Fibroblast of peridontal ligament (primary cell): Measurements from ENCODE around the gene DCTN2.
A peak's percentile ranks its signal among the peaks of the same experiment; 100 is the strongest.
"Not testable (repeated sequence)": the region's sequence is repeated elsewhere in the genome, so short reads cannot be mapped to it uniquely, and the experiment has no call there.

ENCODE experiments used
- DNase-seq: peaks from one replicate; pipeline ENCODE4 v3.0.0-alpha.2; 2010; ENCODE audit errors: extremely low read depth

The DCTN2 gene

DNA sequence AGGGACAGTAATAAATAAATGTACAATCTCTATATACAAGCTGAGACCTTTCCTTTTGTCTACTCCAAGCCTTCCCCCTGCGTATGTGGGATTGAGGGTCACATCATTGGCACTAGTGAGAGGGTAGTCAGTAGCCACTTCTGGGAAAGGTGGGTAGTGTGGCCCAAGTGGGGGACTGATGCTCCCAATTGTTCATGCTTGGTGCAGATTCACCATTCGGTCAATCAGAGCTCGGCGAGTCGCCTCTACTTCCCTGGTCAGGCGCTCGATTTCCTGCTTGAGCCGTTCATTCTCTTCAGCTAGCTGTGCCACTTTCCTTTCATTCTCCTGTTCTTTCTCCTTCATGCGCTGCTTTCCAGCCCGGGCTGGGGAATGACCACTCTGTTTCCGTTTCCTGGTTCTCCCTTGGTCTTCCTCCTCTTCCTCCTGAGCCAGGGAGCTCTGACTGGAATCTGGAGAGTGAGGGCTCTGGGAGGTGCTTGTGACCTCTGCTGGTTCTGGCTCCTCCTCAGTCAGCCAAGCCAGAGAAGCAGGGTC, 30.3 kb downstream of the DCTN2 start:
- DNase-seq: no peak

DNA sequence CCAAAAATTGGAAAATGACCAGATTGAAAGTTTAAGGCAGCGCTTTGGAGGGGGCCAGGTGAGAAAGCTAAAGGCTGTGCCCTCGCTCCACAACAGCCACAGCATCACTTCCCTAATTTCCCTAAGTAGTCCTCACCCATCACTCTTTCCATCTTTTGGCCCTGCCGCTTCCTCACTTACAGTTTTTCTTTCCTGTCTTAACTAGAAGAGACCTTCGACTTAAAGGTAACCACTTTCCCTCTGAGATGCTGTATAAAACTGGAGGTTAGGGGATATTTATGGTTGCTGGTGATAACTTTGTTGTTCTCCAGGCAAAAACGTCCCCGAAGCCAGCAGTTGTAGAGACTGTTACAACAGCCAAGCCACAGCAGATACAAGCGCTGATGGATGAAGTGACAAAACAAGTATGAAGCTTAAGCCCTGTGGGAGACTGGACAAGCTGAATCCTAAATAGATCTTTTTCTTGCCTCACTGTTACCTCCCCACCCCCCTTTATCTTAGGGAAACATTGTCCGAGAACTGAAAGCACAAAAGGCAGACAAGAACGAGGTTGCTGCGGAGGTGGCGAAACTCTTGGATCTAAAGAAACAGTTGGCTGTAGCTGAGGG, 31.0 kb downstream of the DCTN2 start:
- peak; percentile 25 for DNase-seq

DNA sequence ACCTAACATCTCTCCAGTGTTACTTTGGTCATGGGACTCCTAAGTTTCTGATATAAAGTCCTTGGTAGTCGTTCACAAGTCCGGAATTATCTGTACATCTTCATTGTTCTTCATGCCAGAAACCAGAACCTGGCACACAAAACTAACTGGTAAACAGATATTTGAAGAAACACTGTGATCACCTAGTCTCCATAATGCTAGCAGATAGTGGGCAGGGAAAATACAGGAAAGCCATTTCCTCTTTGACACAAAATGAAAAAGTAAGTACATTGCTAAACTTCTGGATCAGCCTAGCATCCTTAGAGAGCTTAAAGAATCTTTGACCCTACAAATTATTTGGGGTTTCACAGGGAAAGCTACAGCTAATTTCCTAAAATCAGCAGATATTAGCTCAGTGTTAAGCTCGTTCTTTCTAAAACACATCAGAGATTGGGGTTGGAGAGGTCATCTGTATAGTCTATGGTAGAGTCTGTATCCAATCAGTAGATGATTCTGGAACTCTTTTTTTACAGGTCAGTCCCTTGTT, 31.5 kb downstream of the DCTN2 start:
- peak; percentile 25 for DNase-seq

DNA sequence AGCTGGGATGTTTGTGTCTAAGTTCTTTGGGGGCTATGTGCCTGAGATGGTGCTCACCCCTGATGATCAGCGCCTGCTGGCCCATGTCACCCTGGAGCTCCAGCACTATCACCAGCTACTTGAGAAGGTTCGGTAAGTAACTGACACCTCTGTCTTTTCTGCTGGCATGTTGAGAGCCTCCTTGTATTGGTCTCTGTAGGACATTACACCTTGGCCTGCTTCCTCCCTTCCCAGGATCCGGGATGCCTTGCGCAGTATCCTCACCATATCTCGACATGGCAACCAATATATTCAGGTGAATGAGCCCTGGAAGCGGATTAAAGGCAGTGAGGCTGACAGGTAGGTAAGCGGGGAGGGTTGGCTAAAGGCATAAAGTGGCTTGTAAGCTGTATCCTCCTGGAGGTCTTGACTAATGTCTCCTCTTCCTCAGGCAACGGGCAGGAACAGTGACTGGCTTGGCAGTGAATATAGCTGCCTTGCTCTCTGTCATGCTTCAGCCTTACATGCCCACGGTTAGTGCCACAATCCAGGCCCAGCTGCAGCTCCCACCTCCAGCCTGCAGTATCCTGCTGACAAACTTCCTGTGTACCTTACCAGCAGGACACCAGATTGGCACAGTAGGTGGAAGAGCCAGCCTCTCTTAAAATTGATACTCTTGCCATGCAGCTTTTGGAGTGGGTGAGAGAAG, 32.1 kb downstream of the DCTN2 start:
- peak; percentile 23 for DNase-seq

DNA sequence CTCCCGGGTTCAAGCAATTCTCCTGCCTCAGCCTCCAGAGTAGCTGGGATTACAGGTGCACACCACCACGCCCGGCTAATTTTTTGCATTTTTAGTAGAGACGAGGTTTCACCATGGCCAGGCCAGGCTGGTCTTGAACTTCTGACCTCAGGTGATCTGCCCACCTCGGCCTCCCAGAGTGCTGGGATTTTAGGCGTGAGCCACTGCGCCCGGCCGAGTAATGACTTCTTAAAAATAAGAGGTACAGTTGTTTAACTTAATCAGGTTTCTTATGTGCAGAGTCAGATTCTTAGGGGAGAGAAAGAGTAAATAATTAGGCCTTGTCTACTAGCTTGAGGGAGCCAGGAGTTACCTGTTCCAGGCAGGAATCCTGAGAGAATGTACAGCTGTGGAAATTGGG, 32.7 kb downstream of the DCTN2 start:
- not testable (repeated sequence) for DNase-seq

DNA sequence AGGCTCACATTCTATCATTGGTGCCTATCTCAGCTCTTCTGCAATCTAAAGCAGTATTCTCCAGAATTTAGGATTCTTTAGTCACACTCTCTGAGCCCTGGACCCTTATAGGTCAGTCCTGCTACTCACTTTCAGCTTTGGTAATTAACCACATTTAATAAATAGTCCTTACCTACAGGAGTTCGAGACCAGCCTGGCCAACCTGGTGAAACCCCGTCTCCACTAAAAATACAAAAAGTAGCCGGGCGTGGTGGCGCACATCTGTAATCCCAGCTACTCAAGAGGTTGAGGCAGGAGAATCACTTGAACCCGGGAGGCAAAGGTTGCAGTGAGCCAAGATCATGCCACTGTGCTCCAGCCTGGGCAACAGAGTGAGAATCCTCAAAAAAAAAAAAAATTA, 33.3 kb downstream of the DCTN2 start:
- DNase-seq: not testable (repeated sequence)

DNA sequence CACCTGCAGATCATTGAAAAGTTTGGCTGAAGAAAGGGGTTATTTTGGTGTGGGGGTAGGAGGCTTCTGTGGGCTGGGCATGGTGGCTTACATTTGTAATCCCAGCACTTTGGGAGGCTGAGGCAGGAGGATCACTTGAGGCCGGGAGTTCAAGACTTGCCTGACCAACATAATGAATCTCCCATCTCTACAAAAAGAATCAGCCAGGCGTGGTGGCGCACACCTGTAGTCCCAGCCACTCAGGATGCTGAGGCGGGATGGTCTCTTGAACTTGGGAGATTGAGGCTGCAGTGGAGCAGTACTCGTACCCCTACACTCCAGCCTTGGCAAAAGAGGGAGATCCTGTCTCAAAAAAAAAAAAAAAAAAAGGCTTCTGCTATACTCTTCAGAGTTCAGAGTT, 33.7 kb downstream of the DCTN2 start:
- DNase-seq: no peak

DNA sequence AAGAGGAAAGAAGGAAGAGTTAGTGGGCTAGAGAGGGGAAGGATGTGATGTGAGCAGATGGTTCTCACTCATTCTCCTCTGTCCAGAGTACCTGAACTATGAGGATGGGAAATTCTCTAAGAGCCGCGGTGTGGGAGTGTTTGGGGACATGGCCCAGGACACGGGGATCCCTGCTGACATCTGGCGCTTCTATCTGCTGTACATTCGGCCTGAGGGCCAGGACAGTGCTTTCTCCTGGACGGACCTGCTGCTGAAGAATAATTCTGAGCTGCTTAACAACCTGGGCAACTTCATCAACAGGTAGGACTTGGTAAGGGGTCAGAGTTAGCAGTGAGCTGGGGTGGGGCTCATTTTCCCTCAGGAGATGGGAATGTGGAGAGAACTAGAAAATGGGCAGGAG, 34.3 kb downstream of the DCTN2 start:
- DNase-seq: no peak

DNA sequence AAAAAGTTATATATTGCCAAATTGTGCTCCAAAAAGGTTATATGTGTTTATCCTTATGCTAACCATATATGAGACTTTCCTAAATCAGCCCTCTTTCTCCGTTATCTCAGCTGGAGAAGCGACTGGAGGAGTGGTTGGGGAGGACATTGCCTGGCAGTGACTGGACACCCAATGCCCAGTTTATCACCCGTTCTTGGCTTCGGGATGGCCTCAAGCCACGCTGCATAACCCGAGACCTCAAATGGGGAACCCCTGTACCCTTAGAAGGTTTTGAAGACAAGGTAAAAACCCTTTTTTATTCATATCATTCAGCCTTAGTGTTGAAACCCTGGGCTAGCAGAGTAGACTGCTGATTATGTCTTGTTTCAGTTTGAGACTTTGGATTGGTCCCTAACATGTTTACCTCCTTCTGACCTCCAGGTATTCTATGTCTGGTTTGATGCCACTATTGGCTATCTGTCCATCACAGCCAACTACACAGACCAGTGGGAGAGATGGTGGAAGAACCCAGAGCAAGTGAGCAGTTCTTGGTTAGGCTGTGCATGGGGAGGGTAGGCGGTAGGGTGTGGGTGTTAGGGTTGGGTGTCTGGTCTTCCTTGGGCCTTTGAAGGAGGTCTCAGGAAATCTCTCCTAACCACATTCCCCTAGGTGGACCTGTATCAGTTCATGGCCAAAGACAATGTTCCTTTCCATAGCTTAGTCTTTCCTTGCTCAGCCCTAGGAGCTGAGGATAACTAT, 35.2 kb downstream of the DCTN2 start:
- DNase-seq: no peak

DNA sequence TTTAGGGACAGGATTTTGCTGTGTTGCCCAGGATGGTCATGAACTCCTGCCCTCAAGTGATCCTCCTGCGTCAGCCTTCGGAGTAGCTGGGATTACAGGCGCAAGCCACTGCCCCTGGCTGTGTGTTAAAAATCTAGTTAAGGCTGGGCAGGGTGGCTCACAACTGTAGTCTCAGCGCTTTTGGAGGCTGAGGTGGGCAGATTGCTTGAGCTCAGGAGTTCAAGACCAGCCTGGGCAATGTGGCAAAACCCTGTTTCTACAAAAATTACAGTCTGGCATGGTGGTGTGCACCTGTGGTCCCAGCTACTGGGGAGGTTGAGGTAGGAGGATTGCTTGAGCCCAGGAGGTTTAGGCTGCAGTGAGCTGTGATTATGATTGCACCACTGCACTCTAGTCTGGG, 35.8 kb downstream of the DCTN2 start:
- no peak for DNase-seq

DNA sequence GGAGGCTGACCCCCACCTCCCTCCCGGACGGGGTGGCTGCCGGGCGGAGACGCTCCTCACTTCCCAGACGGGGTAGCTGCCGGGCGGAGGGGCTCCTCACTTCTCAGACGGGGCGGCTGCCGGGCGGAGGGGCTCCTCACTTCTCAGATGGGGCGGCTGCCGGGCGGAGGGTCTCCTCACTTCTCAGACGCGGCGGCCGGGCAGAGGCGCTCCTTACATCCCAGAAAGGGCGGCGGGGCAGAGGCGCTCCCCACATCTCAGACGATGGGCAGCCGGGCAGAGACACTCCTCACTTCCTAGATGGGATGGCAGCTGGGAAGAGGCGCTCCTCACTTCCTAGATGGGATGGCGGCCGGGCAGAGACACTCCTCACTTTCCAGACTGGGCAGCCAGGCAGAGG, 39.2 kb downstream of the DCTN2 start:
- DNase-seq: not testable (repeated sequence)

DNA sequence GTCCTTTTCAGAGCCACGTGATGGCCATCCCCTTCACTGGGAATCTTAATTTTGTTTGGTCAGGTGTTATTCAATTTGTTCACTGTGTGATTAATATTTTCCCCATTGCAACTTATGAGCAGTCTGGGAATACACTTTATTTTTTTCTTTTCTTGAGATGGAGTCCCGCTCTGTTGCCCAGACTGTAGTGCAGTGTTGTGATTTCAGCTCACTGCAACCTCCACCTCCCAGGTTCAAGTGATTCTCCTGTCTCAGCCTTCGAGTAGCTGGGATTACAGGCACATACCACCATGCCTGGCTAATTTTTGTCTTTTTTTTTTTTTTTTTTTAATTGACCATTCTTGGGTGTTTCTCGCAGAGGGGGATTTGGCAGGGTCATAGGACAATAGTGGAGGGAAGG, 40.5 kb downstream of the DCTN2 start:
- not testable (repeated sequence) for DNase-seq

DNA sequence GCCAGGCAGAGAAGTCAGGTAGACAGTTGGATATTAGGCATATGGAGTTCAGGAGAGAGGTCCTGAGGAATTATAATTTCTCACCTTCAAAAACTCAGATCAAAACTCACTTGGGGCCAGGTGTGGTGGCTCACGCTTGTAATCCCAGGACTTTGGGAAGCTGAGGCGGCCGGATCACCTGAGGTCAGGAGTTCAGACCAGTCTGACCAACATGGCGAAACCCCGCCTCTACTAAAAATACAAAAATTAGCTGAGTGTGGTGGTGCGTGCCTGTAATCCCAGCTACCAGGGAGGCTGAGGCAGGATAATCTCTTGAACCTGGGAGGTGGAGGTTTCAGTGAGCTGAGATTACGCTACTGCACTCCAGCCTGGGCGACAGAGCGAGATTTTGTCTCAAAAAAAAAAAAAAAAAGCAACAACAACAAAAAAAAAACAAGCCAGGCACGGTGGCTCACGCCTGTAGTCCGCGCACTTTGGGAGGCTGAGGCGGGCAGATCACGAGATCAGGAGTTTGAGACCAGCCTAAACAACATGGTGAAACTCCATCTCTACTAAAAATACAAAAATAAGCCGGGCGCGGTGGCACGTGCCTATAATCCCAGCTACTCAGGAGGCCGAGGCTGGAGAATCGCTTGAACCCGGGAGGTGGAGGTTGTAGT, 44.6 kb downstream of the DCTN2 start:
- DNase-seq: not testable (repeated sequence)

DNA sequence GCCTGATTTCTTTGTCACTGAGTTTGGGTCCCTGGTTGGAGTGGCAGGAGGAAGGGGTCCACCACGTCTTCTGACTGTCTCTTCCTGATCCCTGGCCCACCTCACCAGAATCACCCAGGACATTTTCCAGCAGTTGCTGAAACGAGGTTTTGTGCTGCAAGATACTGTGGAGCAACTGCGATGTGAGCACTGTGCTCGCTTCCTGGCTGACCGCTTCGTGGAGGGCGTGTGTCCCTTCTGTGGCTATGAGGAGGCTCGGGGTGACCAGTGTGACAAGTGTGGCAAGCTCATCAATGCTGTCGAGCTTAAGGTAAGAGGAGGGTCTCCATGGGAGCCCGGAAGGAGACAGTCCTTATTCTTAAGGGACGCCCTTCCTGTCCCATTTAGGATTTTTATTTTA, 46.8 kb downstream of the DCTN2 start:
- DNase-seq: no peak

DNA sequence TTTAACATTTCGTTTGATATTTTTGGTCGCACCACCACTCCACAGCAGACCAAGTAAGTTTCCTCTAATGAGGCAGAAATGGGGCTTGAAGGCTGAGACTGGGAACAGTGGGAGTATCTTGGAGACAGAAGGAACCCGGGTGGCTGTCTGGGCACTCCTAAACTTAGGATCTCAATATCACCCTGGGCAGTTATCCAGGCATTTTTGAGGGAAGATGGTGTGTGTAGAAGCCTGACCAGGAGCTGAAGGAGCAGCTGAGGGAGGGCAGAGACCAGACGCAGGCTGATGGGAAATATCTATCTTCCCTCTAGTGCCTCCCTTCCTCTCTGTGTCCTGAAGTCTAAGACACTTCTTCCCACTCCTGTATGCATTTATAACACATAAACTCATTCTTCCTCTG, 48.4 kb downstream of the DCTN2 start:
- no peak for DNase-seq

DNA sequence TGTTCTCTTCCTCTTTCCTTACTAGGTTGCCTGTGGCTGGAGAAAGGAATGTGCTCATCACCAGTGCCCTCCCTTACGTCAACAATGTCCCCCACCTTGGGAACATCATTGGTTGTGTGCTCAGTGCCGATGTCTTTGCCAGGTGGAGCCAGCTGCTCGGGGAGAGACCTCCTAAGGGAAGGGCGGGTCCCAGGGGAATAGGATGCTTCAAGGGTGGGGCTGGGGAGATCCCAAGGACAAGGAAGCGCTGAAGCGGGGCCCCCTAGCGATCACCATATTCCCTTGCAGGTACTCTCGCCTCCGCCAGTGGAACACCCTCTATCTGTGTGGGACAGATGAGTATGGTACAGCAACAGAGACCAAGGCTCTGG, 48.9 kb downstream of the DCTN2 start:
- DNase-seq: no peak

DNA sequence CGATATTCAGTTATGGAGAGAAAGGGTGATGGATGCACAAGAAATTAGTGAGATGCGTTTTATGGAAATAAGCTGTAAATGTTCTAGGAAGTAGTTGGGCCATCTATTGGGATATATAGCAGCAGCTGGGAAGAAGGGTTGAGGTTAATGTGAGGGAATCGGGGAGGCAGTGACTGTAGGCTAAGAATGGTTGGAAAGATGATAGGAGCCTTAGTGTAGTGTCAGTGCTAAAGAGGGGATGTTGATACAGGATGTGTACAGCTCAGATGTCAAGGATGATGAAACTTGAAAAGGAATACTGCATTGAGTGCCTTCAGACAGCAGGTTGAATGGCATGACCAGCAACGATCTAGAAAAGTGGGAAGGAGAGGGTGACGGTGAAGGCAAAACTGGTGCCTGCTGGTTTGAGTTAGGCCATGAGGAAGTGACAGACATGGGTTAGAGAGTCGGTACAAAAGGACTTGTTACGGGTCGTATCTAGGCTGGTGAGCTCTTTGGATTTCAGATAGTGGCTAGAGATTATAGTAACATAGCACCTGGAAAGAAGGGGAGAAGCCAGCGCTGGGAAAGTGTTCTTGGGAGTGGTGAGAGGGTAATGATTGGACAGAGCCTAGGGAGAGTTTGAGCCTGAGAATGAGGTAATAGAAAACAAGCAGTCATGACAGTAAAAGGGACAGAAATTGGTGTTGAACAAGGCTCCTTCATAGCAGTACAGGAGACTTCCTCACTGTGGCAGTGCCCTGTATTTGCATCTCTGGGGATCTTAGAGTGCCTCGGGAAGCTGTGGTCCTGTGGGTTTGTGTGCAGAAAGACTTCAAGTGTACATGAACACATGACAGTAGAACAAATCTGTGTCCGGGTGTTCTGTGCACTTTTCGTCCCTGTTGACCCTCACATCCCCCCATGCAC, 49.5 kb downstream of the DCTN2 start:
- no peak for DNase-seq

DNA sequence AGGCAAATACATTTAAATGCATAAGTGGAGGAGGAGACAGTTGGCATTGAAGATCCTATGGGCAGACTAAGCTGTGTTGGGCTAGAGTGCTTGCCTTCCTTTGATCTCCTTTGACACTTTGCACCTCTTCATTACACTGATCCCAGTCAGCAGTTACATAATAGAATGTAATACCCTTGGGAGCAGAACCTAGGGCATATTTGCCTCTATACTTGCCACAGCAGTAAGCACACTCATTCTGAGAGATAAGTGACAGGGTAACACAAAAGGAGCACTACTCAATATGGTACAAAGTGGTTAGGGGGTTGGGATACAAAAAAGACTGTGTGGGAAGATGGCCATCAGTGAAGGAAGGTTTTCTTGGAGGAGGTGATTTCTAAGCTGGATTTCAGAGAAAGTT, 50.2 kb downstream of the DCTN2 start:
- DNase-seq: no peak

DNA sequence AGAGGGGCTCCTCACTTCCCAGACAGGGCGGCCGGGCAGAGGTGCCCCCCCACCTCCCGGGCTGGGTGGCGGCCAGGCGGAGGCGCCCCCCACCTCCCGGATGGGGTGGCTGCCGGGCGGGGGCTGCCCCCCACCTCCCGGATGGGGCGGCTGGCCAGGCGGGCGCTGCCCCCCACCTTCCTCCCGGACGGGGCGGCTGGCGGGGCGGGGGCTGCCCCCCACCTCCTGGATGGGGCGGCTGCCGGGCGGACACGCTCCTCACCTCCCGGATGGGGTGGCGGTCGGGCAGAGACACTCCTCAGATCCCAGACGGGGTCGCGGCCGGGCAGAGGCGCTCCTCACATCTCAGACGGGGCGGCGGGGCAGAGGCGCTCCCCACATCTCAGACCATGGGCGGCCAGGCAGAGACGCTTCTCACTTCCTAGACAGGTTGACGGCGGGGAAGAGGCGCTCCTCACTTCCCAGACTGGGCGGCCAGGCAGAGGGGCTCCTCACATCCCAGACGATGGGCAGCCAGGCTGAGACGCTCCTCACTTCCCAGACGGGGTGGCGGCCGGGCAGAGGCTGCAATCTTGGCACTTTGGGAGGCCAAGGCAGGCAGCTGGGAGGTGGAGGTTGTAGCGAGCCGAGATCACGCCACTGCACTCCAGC, 51.8 kb downstream of the DCTN2 start:
- DNase-seq: not testable (repeated sequence)
